HEK293 (cell line): ENCODE measurements around the gene PDZRN3.
"Not testable (repeated sequence)": the region's sequence is repeated elsewhere in the genome, so short reads cannot be mapped to it uniquely, and the experiment has no call there.

Source experiments
- CTCF ChIA-PET: fragments of 350-600 bp; formaldehyde crosslinking; extraction: SDS; loops from one replicate; lab custom pipeline; 2021; ENCODE audit warnings: antibody characterized with exemption; lab: Yijun Ruan, JAX
- POLR2A ChIA-PET: fragments of 300-600 bp; formaldehyde crosslinking; extraction: SDS; loops from one replicate; lab custom pipeline; 2020; ENCODE audit warnings: antibody characterized with exemption, inconsistent platforms; lab: Yijun Ruan, JAX
- H3K27ac ChIP-seq: fragments of 200-500 bp; sonication (Bioruptor generic); 2 replicates; pipeline ENCODE4 v1.5.1; 2014; ENCODE audit warnings: low read depth, low read length, control low read depth, inconsistent platforms; ENCODE audit errors: extremely low read depth
- H3K36me3 ChIP-seq, 2 experiments: fragments of 200-500 bp in 1 of 2; sonication (Bioruptor generic) in 1 of 2; 1 replicate in 1 of 2; 2 replicates in 1 of 2; pipeline ENCODE4 v1.5.1; 2014 to 2017; ENCODE audit warnings: inconsistent platforms in 2 of 2, low read length in 2 of 2; ENCODE audit not compliant: control insufficient read depth in 2 of 2, insufficient read depth in 1 of 2
- H3K4me1 ChIP-seq: fragments of 200-500 bp; sonication (Bioruptor generic); 2 replicates; pipeline ENCODE4 v1.5.1; 2014; ENCODE audit warnings: mild to moderate bottlenecking, low read length, inconsistent platforms; ENCODE audit not compliant: control insufficient read depth, insufficient read depth
- H3K4me3 ChIP-seq: 2 replicates; pipeline ENCODE4 v1.5.1; 2011; ENCODE audit warnings: low read depth, mild to moderate bottlenecking, control low read depth, low read length, moderate library complexity
- H3K9me3 ChIP-seq: fragments of 200-500 bp; sonication (Bioruptor generic); 2 replicates; pipeline ENCODE4 v1.5.1; 2014; ENCODE audit warnings: low read depth, low read length, inconsistent platforms; ENCODE audit not compliant: control insufficient read depth, insufficient read depth
- AEBP2 ChIP-seq: fragments of 450-650 bp; formaldehyde crosslinking; IDR thresholded peaks from 2 replicates; pipeline ENCODE4 v1.5.1; 2016; ENCODE audit warnings: missing biosample characterization, missing genetic modification characterization, borderline replicate concordance
- ELK4 ChIP-seq: IDR thresholded peaks from 2 replicates; pipeline ENCODE4 v1.6.1; 2011; ENCODE audit warnings: mild to moderate bottlenecking, low read depth, low read length, borderline replicate concordance
- PATZ1 ChIP-seq: fragments of 450-650 bp; formaldehyde crosslinking; IDR thresholded peaks from 2 replicates; pipeline ENCODE4 v1.5.1; 2016; ENCODE audit warnings: missing biosample characterization, missing genetic modification characterization
- PRDM10 ChIP-seq: fragments of 450-650 bp; formaldehyde crosslinking; IDR thresholded peaks from 2 replicates; pipeline ENCODE4 v1.5.1; 2016; ENCODE audit warnings: missing biosample characterization, missing genetic modification characterization
- TRIM28 ChIP-seq: IDR thresholded peaks from 2 replicates; pipeline ENCODE4 v1.6.1; 2011; ENCODE audit warnings: low read length, control low read depth, borderline replicate concordance
- ZBTB10 ChIP-seq: fragments of 450-650 bp; formaldehyde crosslinking; IDR thresholded peaks from 2 replicates; pipeline ENCODE4 v1.5.1; 2016; ENCODE audit warnings: missing biosample characterization, missing genetic modification characterization
- ZBTB8A ChIP-seq: fragments of 450-650 bp; formaldehyde crosslinking; IDR thresholded peaks from 2 replicates; pipeline ENCODE4 v1.5.1; 2016; ENCODE audit warnings: missing biosample characterization, missing genetic modification characterization
- ZFHX2 ChIP-seq: fragments of 450-650 bp; formaldehyde crosslinking; conservative IDR thresholded peaks from 2 replicates; pipeline ENCODE4 v1.5.1; 2016; ENCODE audit warnings: missing biosample characterization, missing genetic modification characterization
- ZFP41 ChIP-seq: fragments of 450-650 bp; formaldehyde crosslinking; IDR thresholded peaks from 2 replicates; pipeline ENCODE4 v1.5.1; 2016; ENCODE audit warnings: missing biosample characterization, missing genetic modification characterization, borderline replicate concordance
- ZNF138 ChIP-seq: fragments of 450-650 bp; formaldehyde crosslinking; IDR thresholded peaks from 2 replicates; pipeline ENCODE4 v1.5.1; 2016; ENCODE audit warnings: missing biosample characterization, missing genetic modification characterization, borderline replicate concordance
- ZNF184 ChIP-seq: fragments of 450-650 bp; IDR thresholded peaks from 2 replicates; pipeline ENCODE4 v1.5.1; 2018; ENCODE audit warnings: missing biosample characterization, mild to moderate bottlenecking, missing genetic modification characterization
- ZNF292 ChIP-seq: fragments of 450-650 bp; formaldehyde crosslinking; IDR thresholded peaks from 2 replicates; pipeline ENCODE4 v1.5.1; 2016; ENCODE audit warnings: low read depth, missing biosample characterization, missing genetic modification characterization, borderline replicate concordance
- ZNF571 ChIP-seq: fragments of 450-650 bp; formaldehyde crosslinking; IDR thresholded peaks from 2 replicates; pipeline ENCODE4 v1.5.0; 2017; ENCODE audit warnings: missing biosample characterization, missing genetic modification characterization
- ZNF645 ChIP-seq: fragments of 450-650 bp; formaldehyde crosslinking; IDR thresholded peaks from 2 replicates; pipeline ENCODE4; 2016; ENCODE audit warnings: missing biosample characterization, missing genetic modification characterization
- ZNF664 ChIP-seq: fragments of 450-650 bp; formaldehyde crosslinking; IDR thresholded peaks from 2 replicates; pipeline ENCODE4 v1.5.1; 2016; ENCODE audit warnings: missing biosample characterization, missing genetic modification characterization

Gene PDZRN3

GRCh38 chr3:73467211-73467610, 157.5 kb downstream of the PDZRN3 start:
- TF ChIP-seq PRDM10 (tag by site-specific recombination) (no peak), ZNF571 (tag by site-specific recombination) (no peak), ZBTB8A (tag by site-specific recombination) (no peak), ZNF292 (tag by site-specific recombination) (no peak), AEBP2 (no peak), TRIM28 (no peak), ZNF138 (tag by site-specific recombination) (no peak), ZNF645 (tag by site-specific recombination) (no peak), ZNF664 (tag by site-specific recombination) (no peak), ZFHX2 (tag by site-specific recombination) (no peak)
- Histone ChIP-seq H3K27ac (no peak overlapping the region), H3K4me3 (no peak overlapping the region), H3K4me1 (no peaks in the 10 kb centered on the region), H3K36me3 (no peaks in the 10 kb centered on the region), H3K9me3 (no peaks in the 10 kb centered on the region)
- POLR2A ChIA-PET = no interaction called here
- CTCF ChIA-PET = no interaction called here

GRCh38 chr3:73465926-73466325, 158.8 kb downstream of the PDZRN3 start:
- POLR2A ChIA-PET = no interaction called here
- no peaks in the 10 kb centered on the region for H3K9me3 ChIP-seq
- H3K27ac ChIP-seq = no peak overlapping the region
- no peak for TF ChIP-seq ZFP41
- no peak for TF ChIP-seq ZNF184 (tag by site-specific recombination)
- TF ChIP-seq, all 188 proteins: peak for 0
- CTCF ChIA-PET = interaction anchor here (1.5 kb wide), 1 partner anchor 9 kb away, joined by 4 read pairs; no protein-coding TSS in a partner anchor
- Histone ChIP-seq H3K36me3 (no peaks in the 10 kb centered on the region), H3K4me1 (no peaks in the 10 kb centered on the region), H3K4me3 (no peak overlapping the region)

GRCh38 chr3:73464126-73464525, 160.6 kb downstream of the PDZRN3 start:
- H3K27ac ChIP-seq, H3K36me3 ChIP-seq, H3K4me3 ChIP-seq, H3K4me1 ChIP-seq, CTCF ChIA-PET, H3K9me3 ChIP-seq, POLR2A ChIA-PET: not testable (repeated sequence)

- no peaks in the 10 kb centered on the region for H3K4me1 ChIP-seq
- H3K36me3 ChIP-seq = no peaks in the 10 kb centered on the region
- ChIA-PET POLR2A (no interaction called here), CTCF (no interaction called here)
- H3K9me3 ChIP-seq = no peaks in the 10 kb centered on the region
- H3K4me3 ChIP-seq = no peak overlapping the region
- no peak overlapping the region for H3K27ac ChIP-seq
- TF ChIP-seq ELK4 = no peak
- TF ChIP-seq ZBTB10 = no peak
- TF ChIP-seq PATZ1 (tag by site-specific recombination) = no peak
These were observed 163.2 kb downstream of the PDZRN3 start for GRCh38 chr3:73461547-73461946.
